ENCODE data around the gene SRPK2.

- TF ChIP-seq CTCF (IDR thresholded peaks at IDR 0.05) (no peak), POLR2A (IDR thresholded peaks at IDR 0.05) (no peak)
These were observed 142.0 kb downstream of the SRPK2 start for GRCh38 chr7:105246679-105247078.
